Calu3 (cell line): ENCODE results near the gene STRADB. TPM values are rescaled to one million over a fixed set of nuclear protein-coding genes. Genes with fewer than 3 reads are reported as not detected.

Source experiments
- BruUV-seq: library from RNA; stranded (reverse); fragments of 400-500 nt; replicated peaks from 2 replicates; lab custom pipeline; 2021; lab: Mats Ljungman, UMichigan
- CTCF ChIA-PET: fragments of 300-600 bp; sonication (Branson Sonifier 250); formaldehyde crosslinking; loops from one replicate; lab custom pipeline; 2022; ENCODE audit warnings: antibody characterized with exemption; lab: Charles Lee
- DNase-seq: peaks from one replicate; pipeline ENCODE4 v3.0.0; 2022
- H3K27ac Mint-ChIP-seq: one replicate; pipeline ENCODE4 v1.8.0; 2022; ENCODE audit warnings: mixed read lengths; ENCODE audit not compliant: unreplicated experiment
- H3K27me3 Mint-ChIP-seq: one replicate; pipeline ENCODE4 v1.8.0; 2022; ENCODE audit warnings: mixed read lengths; ENCODE audit not compliant: unreplicated experiment
- H3K36me3 Mint-ChIP-seq: one replicate; pipeline ENCODE4 v1.8.0; 2022; ENCODE audit warnings: mild to moderate bottlenecking, moderate library complexity, mixed read lengths; ENCODE audit not compliant: insufficient read depth, unreplicated experiment
- H3K4me1 Mint-ChIP-seq: one replicate; pipeline ENCODE4 v1.8.0; 2022; ENCODE audit warnings: mild to moderate bottlenecking, low read depth, mixed read lengths; ENCODE audit not compliant: unreplicated experiment
- H3K4me3 Mint-ChIP-seq: one replicate; pipeline ENCODE4 v1.8.0; 2022; ENCODE audit warnings: mild to moderate bottlenecking, low read depth, moderate library complexity, mixed read lengths; ENCODE audit not compliant: unreplicated experiment
- H3K9me3 Mint-ChIP-seq: one replicate; pipeline ENCODE4 v1.8.0; 2022; ENCODE audit warnings: low read depth, mixed read lengths; ENCODE audit not compliant: unreplicated experiment
- intact Hi-C: fragments of 100-400 bp; cut with micrococcal nuclease; formaldehyde crosslinking; loops from one replicate; pipeline ENCODE4 v1.10.0; 2022; ENCODE audit not compliant: unreplicated experiment
- total RNA-seq: library from RNA; stranded (reverse); gene quantifications from 2 replicates; pipeline ENCODE4 v1.2.3, GENCODE V29; 2022
- TF ChIP-seq, protein P1 (sequence below): fragments of 200-600 bp; IDR thresholded peaks from one replicate; pipeline ENCODE4 v1.8.0; 2022; ENCODE audit warnings: antibody characterized with exemption; ENCODE audit not compliant: unreplicated experiment

STRADB gene
- total RNA-seq, 1 experiment from 2014 or later = 19.0 TPM

DNA sequence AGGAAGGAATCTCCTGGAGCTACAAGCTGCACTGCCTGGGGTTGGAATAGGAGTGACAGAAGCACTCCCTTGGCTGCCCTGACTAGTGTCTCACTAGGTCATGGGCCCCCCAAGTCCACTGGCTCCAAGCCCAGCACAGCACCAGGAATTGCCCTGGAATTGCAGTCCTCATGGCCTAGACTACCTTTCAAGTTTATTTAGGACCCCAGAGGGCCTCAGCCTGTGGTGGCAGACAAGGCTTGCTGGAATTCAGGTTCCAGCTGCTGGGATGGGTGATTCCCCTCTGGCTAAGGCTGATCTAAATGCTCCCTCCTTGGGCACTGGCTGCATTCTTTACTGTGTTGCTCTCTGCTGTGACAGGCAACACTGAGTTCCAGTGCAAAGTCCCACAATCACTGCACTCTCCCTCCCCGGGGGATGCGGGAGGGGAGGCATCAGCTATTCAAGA, 14.0 kb downstream of the STRADB start:
- no peak overlapping the region for H3K4me3 Mint-ChIP-seq
- DNase-seq = no peak
- H3K27me3 Mint-ChIP-seq = no peaks in the 10 kb centered on the region
- peaks cover 9% of the 10 kb centered on the region for H3K9me3 Mint-ChIP-seq
- no TSS peak for BruUV-seq
- H3K4me1 Mint-ChIP-seq = peaks cover 27% of the 10 kb centered on the region
- TF ChIP-seq, protein P1, sequence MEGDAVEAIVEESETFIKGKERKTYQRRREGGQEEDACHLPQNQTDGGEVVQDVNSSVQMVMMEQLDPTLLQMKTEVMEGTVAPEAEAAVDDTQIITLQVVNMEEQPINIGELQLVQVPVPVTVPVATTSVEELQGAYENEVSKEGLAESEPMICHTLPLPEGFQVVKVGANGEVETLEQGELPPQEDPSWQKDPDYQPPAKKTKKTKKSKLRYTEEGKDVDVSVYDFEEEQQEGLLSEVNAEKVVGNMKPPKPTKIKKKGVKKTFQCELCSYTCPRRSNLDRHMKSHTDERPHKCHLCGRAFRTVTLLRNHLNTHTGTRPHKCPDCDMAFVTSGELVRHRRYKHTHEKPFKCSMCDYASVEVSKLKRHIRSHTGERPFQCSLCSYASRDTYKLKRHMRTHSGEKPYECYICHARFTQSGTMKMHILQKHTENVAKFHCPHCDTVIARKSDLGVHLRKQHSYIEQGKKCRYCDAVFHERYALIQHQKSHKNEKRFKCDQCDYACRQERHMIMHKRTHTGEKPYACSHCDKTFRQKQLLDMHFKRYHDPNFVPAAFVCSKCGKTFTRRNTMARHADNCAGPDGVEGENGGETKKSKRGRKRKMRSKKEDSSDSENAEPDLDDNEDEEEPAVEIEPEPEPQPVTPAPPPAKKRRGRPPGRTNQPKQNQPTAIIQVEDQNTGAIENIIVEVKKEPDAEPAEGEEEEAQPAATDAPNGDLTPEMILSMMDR = no peak
- CTCF ChIA-PET = interaction anchor here (1.0 to 2.5 kb wide), 3 partner anchors 13 to 233 kb away, joined by 3 to 8 read pairs (median 4); partner anchors contain the start of genes STRADB and TRAK2
- peak overlapping the region; percentile 43 for H3K27ac Mint-ChIP-seq
- no peaks in the 10 kb centered on the region for H3K36me3 Mint-ChIP-seq
- intact Hi-C loops = no loop called here

GRCh38 chr2:201466050-201466675, 14.6 kb downstream of the STRADB start:
- Mint-ChIP-seq H3K27ac (peak overlapping the region; percentile 43), H3K9me3 (peaks cover 8% of the 10 kb centered on the region), H3K36me3 (no peaks in the 10 kb centered on the region), H3K4me1 (peaks cover 27% of the 10 kb centered on the region), H3K27me3 (no peaks in the 10 kb centered on the region), H3K4me3 (no peak overlapping the region)
- no TSS peak for BruUV-seq
- DNase-seq = no peak
- TF ChIP-seq, protein P1 = no peak
- CTCF ChIA-PET = interaction anchor here (0.6 to 2.5 kb wide), 4 partner anchors 13 to 1241 kb away, joined by 3 to 8 read pairs (median 4); partner anchors contain the start of genes STRADB and TRAK2
- intact Hi-C loops = no loop called here

GRCh38 chr2:201467666-201468065, 16.1 kb downstream of the STRADB start:
- no TSS peak for BruUV-seq
- H3K9me3 Mint-ChIP-seq = no peaks in the 10 kb centered on the region
- intact Hi-C loops = no loop called here
- no peaks in the 10 kb centered on the region for H3K36me3 Mint-ChIP-seq
- H3K4me3 Mint-ChIP-seq = no peak overlapping the region
- DNase-seq = no peak
- TF ChIP-seq, protein P1 = no peak
- H3K27me3 Mint-ChIP-seq = no peaks in the 10 kb centered on the region
- peak overlapping the region; percentile 50 for H3K27ac Mint-ChIP-seq
- H3K4me1 Mint-ChIP-seq = peaks cover 27% of the 10 kb centered on the region
- CTCF ChIA-PET = interaction anchor here (0.6 to 2.5 kb wide), 4 partner anchors 17 to 958 kb away, joined by 3 to 8 read pairs (median 5); partner anchors contain the start of genes KCTD18, STRADB and TRAK2

DNA sequence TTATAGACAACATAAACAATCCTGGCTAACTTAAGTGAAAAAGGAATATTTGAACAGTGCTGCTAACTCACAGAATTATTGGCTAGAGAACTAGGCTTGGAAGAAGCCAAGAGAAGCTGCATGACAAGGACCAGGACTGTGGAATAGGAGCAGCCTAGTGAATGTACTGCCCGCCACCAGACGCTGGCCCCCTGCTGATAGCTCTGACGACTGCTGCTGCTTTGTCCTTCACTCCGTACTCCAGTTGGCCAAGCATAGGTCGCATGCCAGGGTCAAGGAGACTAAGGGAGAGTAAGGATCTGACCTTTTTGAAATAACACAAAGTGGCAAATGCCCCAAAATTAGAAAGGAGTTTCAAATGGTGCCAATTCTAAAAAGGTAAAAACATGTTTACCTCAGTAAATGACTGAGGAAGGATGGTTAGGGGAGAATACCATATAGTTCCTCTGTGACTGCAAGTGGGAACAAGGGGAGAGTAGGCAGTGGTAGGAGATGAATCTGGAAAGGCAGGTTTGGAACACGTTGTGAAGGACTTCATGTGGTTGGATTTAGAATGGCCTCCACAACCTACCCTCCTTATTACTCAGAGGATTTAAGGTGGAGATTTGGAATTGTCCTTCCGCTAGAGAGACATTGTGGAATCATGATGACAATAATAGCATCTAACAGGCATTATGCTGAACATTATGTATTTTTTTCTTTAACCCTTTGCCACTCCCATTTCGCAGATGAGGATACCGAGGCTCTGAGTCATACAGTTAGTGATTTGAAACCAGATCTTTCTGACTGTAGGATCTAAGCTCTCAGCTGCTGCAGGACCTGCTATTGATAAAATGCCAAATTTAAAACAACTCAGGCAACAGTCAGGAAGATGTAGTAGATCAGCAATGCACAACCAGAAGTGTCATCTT, 19.5 kb downstream of the STRADB start:
- TF ChIP-seq, protein P1 = no peak

More for the DNA sequence above, 19.5 kb downstream of the STRADB start:
- Mint-ChIP-seq H3K4me3 (no peak overlapping the region), H3K27ac (no peak overlapping the region), H3K9me3 (no peaks in the 10 kb centered on the region), H3K36me3 (no peaks in the 10 kb centered on the region), H3K27me3 (no peaks in the 10 kb centered on the region), H3K4me1 (peaks cover 21% of the 10 kb centered on the region)
- CTCF ChIA-PET = no interaction called here
- no peak for DNase-seq
- no TSS peak for BruUV-seq
- intact Hi-C loops = no loop called here
